Activated CD8-positive, alpha-beta memory T cell treated with anti-CD3 and anti-CD28 coated beads, Interleukin-2, amount 50 U/mL, for 4 hours (primary cell): ENCODE measurements around the gene MZT2A.
"Not testable (repeated sequence)": the region's sequence is repeated elsewhere in the genome, so short reads cannot be mapped to it uniquely, and the experiment has no call there.

ENCODE experiments used
- DNase-seq: peaks from one replicate; pipeline ENCODE4 v3.0.0-alpha.2; 2020

MZT2A gene

DNA sequence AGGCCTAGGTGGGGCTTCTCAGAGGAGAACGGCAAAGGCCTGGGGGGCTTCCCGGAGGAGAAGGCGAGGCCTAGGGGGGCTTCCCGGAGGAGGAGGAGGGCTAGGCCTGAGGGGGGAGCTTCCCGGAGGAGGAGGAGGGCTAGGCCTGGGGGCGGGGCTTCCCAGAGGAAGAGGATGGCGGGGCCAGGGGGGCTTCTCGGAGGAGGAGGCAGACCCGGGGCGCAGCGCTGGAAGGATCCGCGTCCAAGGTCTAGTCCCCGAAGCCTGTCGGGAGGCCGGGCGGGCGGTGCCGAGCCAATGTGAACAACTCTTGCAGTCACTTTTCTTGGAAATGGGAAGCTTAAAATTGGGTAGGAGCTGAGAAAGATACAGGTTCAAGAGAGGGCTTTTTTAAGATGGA lies 46.3 kb downstream of the MZT2A start:
- no peak for DNase-seq

DNA sequence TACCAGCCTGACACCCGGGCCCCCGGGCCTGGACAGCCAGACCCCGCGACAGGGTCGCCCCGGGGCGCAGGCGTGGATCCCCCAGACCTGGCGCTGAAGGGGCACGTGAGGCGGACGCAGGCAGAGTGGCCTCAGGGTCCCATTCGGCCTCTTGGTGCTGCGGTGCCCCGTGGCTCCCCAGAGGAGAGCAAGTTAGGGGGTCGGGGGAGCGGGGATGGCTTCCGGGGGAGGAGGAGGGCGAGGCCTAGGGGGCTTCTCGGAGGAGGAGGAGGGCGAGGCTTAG lies 46.7 kb downstream of the MZT2A start:
- DNase-seq, result not testable (repeated sequence)

DNA sequence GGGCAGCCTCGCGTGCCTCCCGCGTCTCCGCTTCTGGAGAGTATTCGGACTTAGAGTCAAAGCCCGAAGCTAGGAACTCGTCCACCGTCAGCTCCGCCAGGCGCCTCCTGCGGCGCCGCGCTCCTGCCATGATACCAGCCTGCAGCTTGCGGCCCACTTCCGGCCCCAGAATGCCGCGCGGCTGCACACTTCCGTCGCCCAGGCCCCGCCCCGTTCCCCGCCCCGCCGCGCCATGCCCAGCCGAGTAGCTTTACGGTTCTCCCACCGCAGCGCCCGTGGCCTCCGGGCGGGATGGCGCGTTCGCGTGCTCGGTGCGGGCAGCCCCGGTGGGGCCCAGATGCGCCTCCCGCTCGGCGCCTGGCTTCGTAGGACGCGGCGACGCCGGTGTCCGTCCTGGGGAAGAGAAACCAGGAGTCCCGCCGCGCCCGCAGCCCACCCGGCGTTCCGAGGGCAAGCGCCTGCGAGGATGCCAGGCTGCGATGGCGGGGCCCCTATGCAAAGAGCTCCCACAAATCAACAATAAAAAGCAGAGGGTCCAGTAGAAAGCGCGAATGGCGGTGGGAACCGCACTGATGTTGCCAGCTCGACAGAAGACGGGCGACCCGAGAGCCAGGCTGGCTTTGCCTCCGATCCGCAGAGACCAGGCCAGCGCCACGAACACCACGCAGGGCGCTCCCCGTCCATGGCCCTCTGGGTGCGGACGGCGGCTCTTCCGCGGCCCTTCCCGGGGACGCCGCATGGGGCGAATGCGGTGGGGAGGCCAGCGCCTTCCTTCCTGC lies 47.3 kb downstream of the MZT2A start:
- not testable (repeated sequence) for DNase-seq

DNA sequence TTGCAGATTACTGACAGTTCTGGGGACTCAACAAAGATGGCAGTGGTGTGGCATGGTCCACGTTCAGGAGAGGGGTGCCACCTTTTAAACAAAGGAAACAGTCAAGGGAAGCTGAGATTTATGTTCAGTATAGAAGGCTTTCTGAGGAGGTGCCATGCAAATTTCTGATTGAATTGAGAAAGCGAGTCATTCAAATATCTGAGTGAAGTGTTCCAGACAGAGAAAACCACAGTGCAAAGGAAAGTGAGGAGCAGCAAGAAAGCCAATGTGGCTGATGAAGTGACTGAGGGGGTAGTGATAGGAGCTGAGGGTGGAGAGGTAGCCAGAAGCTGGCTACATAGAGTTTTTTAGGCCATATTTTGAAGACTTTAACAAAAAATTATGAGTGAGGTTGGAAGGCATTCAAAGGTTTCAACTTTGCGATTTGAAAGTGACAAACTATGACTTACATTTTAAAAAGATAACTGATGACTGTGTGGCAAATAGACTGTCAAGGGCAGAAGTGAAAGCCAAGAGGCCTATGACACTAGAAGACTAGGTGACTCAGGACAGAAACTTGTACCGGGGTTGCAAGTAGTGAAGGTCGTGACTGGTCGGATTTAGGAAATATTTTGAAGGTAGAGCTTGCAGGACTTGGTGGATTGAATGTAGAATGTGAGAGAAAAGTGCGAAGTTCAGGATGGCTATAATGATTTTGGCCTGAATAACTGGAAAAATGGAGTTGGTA lies 51.3 kb downstream of the MZT2A start:
- not testable (repeated sequence) for DNase-seq
